GM23338 (cell line): ENCODE measurements around the gene ANAPC2. TPM values are rescaled to one million over a fixed set of nuclear protein-coding genes. Genes with fewer than 3 reads are reported as not detected.

Experiments
- ATAC-seq: fragments of 200-7000 bp; cut with Tn5 transposase; 3 replicates; pipeline ENCODE4 v1.9.1; 2020
- DNase-seq: peaks from one replicate; pipeline ENCODE4 v3.0.0-alpha.2; 2015; ENCODE audit warnings: low spot score
- H2AFZ ChIP-seq: fragments of 200-600 bp; sonication (generic); 2 replicates; pipeline ENCODE4 v1.8.0; 2016; ENCODE audit warnings: antibody characterized with exemption, mild to moderate bottlenecking, moderate library complexity
- H3F3A ChIP-seq: fragments of 200-600 bp; sonication (generic); replicated peaks from 2 replicates; pipeline ENCODE4 v1.8.0; 2017; ENCODE audit warnings: antibody characterized with exemption, mixed run types, low read depth
- H3K27ac ChIP-seq: fragments of 200-600 bp; sonication (generic); 2 replicates; pipeline ENCODE4 v1.6.1; 2016; ENCODE audit warnings: low read depth
- H3K27me3 ChIP-seq: fragments of 200-600 bp; sonication (generic); 2 replicates; pipeline ENCODE4 v1.8.0; 2016; ENCODE audit warnings: mild to moderate bottlenecking, mixed run types, moderate library complexity; ENCODE audit not compliant: insufficient read depth
- H3K36me3 ChIP-seq: fragments of 200-600 bp; sonication (generic); 2 replicates; pipeline ENCODE4 v1.8.0; 2016; ENCODE audit warnings: mild to moderate bottlenecking; ENCODE audit not compliant: insufficient read depth
- H3K4me1 ChIP-seq: fragments of 200-600 bp; sonication (generic); 2 replicates; pipeline ENCODE4 v1.8.0; 2016; ENCODE audit warnings: mild to moderate bottlenecking, moderate library complexity; ENCODE audit not compliant: insufficient read depth
- H3K4me2 ChIP-seq: fragments of 200-600 bp; sonication (generic); 2 replicates; pipeline ENCODE4 v1.7.1; 2017; ENCODE audit warnings: mixed run types
- H3K4me3 ChIP-seq: fragments of 200-600 bp; sonication (generic); 2 replicates; pipeline ENCODE4 v1.6.1; 2016; ENCODE audit warnings: mixed run types
- H3K79me2 ChIP-seq: fragments of 200-600 bp; sonication (generic); replicated peaks from 2 replicates; pipeline ENCODE4 v1.8.0; 2017; ENCODE audit warnings: mild to moderate bottlenecking; ENCODE audit not compliant: insufficient read depth
- H3K9me2 ChIP-seq: fragments of 200-600 bp; sonication (generic); 2 replicates; pipeline ENCODE4 v1.8.0; 2017; ENCODE audit not compliant: insufficient read depth
- H4K20me1 ChIP-seq: fragments of 200-600 bp; sonication (generic); replicated peaks from 2 replicates; pipeline ENCODE4 v1.8.0; 2017; ENCODE audit warnings: mild to moderate bottlenecking; ENCODE audit not compliant: insufficient read depth
- H3K27ac Mint-ChIP-seq: 2 replicates; pipeline ENCODE4 v1.8.0; 2020; ENCODE audit warnings: inconsistent platforms, mild to moderate bottlenecking, moderate library complexity, mixed read lengths
- H3K27me3 Mint-ChIP-seq: 3 replicates; pipeline ENCODE4 v1.8.0; 2022; ENCODE audit warnings: low read depth, mild to moderate bottlenecking, moderate library complexity, mixed read lengths, inconsistent platforms; ENCODE audit not compliant: insufficient read depth, poor library complexity
- H3K36me3 Mint-ChIP-seq: 3 replicates; pipeline ENCODE4 v1.8.0; 2021; ENCODE audit warnings: low read depth, mild to moderate bottlenecking, inconsistent platforms, moderate library complexity, mixed read lengths
- H3K4me1 Mint-ChIP-seq: 3 replicates; pipeline ENCODE4 v1.8.0; 2020; ENCODE audit warnings: mild to moderate bottlenecking, inconsistent platforms, mixed read lengths
- H3K4me3 Mint-ChIP-seq: 3 replicates; pipeline ENCODE4 v1.8.0; 2021; ENCODE audit warnings: moderate library complexity, mild to moderate bottlenecking, inconsistent platforms, mixed read lengths
- H3K9me3 Mint-ChIP-seq: 3 replicates; pipeline ENCODE4 v1.8.0; 2020; ENCODE audit warnings: moderate library complexity, mild to moderate bottlenecking, inconsistent platforms, mixed read lengths
- CREB1 ChIP-seq: fragments of 250-450 bp; sonication (Bioruptor Pico); IDR thresholded peaks from 2 replicates; pipeline ENCODE4 v1.5.0; 2020; ENCODE audit warnings: low read depth, mild to moderate bottlenecking, moderate library complexity
- EZH2 ChIP-seq: fragments of 200-600 bp; sonication (generic); IDR thresholded peaks from one replicate; pipeline ENCODE4 v1.8.0; 2017; ENCODE audit warnings: antibody characterized with exemption, mild to moderate bottlenecking, low read depth; ENCODE audit not compliant: unreplicated experiment
- EZH2phosphoT487 ChIP-seq: fragments of 200-600 bp; sonication (generic); IDR thresholded peaks from one replicate; pipeline ENCODE4 v1.8.1; 2018; ENCODE audit warnings: antibody characterized with exemption; ENCODE audit not compliant: unreplicated experiment
- JUNB ChIP-seq: IDR thresholded peaks from one replicate; pipeline ENCODE4 v1.6.1; 2016; ENCODE audit warnings: antibody characterized with exemption; ENCODE audit not compliant: unreplicated experiment
- NANOG ChIP-seq: IDR thresholded peaks from 2 replicates; pipeline ENCODE4 v1.6.1; 2016; ENCODE audit warnings: antibody characterized with exemption, borderline replicate concordance
- POLR2AphosphoS5 ChIP-seq: IDR thresholded peaks from 2 replicates; pipeline ENCODE4 v1.6.1; 2016; ENCODE audit warnings: antibody characterized with exemption, low read depth
- STAT1 ChIP-seq: IDR thresholded peaks from one replicate; pipeline ENCODE4 v1.6.1; 2016; ENCODE audit warnings: antibody characterized with exemption; ENCODE audit not compliant: unreplicated experiment
- ZNF114 ChIP-seq: fragments of 250-450 bp; sonication (Bioruptor Pico); IDR thresholded peaks from 2 replicates; pipeline ENCODE4 v1.5.0; 2020; ENCODE audit warnings: mild to moderate bottlenecking, moderate library complexity
- ZNF331 ChIP-seq: fragments of 250-450 bp; sonication (Bioruptor Pico); IDR thresholded peaks from 2 replicates; pipeline ENCODE4 v1.5.0; 2020; ENCODE audit warnings: low read depth, mild to moderate bottlenecking, moderate library complexity
- polyA plus RNA-seq: library from polyadenylated mRNA; unstranded; fragments of >200 nt; fragmentation: Nextera tagmentation; extraction: Ambion mirVana; gene quantifications from 2 replicates; pipeline ENCODE4 v1.2.1, GENCODE V29; 2016
- total RNA-seq: library from RNA; depleted of rRNA; stranded (reverse); fragments of >200 nt; shearing (Covaris generic); gene quantifications from 2 replicates; pipeline ENCODE4 v1.2.3, GENCODE V29; 2014
- TF ChIP-seq, protein P1 (sequence below): IDR thresholded peaks from one replicate; pipeline ENCODE4 v1.6.1; 2018; ENCODE audit warnings: antibody characterized with exemption; ENCODE audit not compliant: unreplicated experiment
- TF ChIP-seq, protein P2 (sequence below): fragments of 250-450 bp; sonication (Bioruptor Pico); IDR thresholded peaks from 2 replicates; pipeline ENCODE4 v1.5.0; 2020; ENCODE audit warnings: mild to moderate bottlenecking, moderate library complexity
- TF ChIP-seq, protein P3 (sequence below), 2 experiments: fragments of 200-600 bp in 1 of 2; sonication (generic) in 1 of 2; conservative IDR thresholded peaks; 2 replicates each; pipeline versions ENCODE4 v1.5.1 to v1.6.1; 2016 to 2017; ENCODE audit warnings: antibody characterized with exemption in 2 of 2, low read depth in 2 of 2, mild to moderate bottlenecking in 2 of 2, moderate library complexity in 1 of 2
- TF ChIP-seq, protein P4 (sequence below): IDR thresholded peaks from 2 replicates; pipeline ENCODE4 v1.6.1; 2016; ENCODE audit warnings: antibody characterized with exemption

The ANAPC2 gene
- total and polyA plus RNA-seq, 2 experiments from 2014 or later = 16.4 to 42.9 TPM

DNA sequence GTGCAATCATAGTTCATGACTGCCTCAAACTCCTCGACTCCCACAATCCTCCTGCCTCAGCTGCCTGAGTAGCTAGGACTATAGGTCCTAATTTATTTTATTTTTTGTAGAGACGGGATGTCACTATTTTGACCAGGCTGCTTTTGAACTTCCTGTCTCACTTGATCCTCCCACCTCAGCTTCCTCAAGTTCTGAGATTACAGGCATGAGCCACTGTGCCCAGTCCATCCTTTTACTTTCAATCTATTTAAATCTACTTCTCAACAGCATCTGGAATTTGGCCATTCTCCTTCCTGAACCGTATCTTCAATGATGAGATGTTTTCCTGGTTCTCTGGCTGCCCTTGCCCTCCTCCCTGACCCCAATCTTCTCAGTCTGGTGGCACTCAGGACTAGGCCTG lies 61.6 kb downstream of the ANAPC2 start:
- Histone ChIP-seq H3K27ac (no peak overlapping the region), H3K36me3 (no peaks in the 10 kb centered on the region), H2AFZ (no peak overlapping the region), H3K4me3 (no peak overlapping the region), H3K27me3 (peaks cover 18% of the 10 kb centered on the region), H3K4me2 (no peak overlapping the region), H4K20me1 (no peaks in the 10 kb centered on the region; the same call in 1 of the 2 replicates), H3K79me2 (0 out of 2 replicates have a peak, but pooled peaks cover 8% of the 10 kb centered on the region), H3F3A (peaks cover 8% of the 10 kb centered on the region), H3K4me1 (peaks cover 10% of the 10 kb centered on the region; the same call in 1 of the 2 replicates), H3K9me2 (no peaks in the 10 kb centered on the region)
- TF ChIP-seq, protein P1, sequence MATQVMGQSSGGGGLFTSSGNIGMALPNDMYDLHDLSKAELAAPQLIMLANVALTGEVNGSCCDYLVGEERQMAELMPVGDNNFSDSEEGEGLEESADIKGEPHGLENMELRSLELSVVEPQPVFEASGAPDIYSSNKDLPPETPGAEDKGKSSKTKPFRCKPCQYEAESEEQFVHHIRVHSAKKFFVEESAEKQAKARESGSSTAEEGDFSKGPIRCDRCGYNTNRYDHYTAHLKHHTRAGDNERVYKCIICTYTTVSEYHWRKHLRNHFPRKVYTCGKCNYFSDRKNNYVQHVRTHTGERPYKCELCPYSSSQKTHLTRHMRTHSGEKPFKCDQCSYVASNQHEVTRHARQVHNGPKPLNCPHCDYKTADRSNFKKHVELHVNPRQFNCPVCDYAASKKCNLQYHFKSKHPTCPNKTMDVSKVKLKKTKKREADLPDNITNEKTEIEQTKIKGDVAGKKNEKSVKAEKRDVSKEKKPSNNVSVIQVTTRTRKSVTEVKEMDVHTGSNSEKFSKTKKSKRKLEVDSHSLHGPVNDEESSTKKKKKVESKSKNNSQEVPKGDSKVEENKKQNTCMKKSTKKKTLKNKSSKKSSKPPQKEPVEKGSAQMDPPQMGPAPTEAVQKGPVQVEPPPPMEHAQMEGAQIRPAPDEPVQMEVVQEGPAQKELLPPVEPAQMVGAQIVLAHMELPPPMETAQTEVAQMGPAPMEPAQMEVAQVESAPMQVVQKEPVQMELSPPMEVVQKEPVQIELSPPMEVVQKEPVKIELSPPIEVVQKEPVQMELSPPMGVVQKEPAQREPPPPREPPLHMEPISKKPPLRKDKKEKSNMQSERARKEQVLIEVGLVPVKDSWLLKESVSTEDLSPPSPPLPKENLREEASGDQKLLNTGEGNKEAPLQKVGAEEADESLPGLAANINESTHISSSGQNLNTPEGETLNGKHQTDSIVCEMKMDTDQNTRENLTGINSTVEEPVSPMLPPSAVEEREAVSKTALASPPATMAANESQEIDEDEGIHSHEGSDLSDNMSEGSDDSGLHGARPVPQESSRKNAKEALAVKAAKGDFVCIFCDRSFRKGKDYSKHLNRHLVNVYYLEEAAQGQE = no peak
- TF ChIP-seq POLR2AphosphoS5 (no peak), EZH2 (no peak), JUNB (no peak), ZNF114 (no peak), EZH2phosphoT487 (no peak), STAT1 (no peak), ZNF331 (CRISPR knock-in tag) (no peak), NANOG (no peak), CREB1 (no peak)
- TF ChIP-seq, protein P2, sequence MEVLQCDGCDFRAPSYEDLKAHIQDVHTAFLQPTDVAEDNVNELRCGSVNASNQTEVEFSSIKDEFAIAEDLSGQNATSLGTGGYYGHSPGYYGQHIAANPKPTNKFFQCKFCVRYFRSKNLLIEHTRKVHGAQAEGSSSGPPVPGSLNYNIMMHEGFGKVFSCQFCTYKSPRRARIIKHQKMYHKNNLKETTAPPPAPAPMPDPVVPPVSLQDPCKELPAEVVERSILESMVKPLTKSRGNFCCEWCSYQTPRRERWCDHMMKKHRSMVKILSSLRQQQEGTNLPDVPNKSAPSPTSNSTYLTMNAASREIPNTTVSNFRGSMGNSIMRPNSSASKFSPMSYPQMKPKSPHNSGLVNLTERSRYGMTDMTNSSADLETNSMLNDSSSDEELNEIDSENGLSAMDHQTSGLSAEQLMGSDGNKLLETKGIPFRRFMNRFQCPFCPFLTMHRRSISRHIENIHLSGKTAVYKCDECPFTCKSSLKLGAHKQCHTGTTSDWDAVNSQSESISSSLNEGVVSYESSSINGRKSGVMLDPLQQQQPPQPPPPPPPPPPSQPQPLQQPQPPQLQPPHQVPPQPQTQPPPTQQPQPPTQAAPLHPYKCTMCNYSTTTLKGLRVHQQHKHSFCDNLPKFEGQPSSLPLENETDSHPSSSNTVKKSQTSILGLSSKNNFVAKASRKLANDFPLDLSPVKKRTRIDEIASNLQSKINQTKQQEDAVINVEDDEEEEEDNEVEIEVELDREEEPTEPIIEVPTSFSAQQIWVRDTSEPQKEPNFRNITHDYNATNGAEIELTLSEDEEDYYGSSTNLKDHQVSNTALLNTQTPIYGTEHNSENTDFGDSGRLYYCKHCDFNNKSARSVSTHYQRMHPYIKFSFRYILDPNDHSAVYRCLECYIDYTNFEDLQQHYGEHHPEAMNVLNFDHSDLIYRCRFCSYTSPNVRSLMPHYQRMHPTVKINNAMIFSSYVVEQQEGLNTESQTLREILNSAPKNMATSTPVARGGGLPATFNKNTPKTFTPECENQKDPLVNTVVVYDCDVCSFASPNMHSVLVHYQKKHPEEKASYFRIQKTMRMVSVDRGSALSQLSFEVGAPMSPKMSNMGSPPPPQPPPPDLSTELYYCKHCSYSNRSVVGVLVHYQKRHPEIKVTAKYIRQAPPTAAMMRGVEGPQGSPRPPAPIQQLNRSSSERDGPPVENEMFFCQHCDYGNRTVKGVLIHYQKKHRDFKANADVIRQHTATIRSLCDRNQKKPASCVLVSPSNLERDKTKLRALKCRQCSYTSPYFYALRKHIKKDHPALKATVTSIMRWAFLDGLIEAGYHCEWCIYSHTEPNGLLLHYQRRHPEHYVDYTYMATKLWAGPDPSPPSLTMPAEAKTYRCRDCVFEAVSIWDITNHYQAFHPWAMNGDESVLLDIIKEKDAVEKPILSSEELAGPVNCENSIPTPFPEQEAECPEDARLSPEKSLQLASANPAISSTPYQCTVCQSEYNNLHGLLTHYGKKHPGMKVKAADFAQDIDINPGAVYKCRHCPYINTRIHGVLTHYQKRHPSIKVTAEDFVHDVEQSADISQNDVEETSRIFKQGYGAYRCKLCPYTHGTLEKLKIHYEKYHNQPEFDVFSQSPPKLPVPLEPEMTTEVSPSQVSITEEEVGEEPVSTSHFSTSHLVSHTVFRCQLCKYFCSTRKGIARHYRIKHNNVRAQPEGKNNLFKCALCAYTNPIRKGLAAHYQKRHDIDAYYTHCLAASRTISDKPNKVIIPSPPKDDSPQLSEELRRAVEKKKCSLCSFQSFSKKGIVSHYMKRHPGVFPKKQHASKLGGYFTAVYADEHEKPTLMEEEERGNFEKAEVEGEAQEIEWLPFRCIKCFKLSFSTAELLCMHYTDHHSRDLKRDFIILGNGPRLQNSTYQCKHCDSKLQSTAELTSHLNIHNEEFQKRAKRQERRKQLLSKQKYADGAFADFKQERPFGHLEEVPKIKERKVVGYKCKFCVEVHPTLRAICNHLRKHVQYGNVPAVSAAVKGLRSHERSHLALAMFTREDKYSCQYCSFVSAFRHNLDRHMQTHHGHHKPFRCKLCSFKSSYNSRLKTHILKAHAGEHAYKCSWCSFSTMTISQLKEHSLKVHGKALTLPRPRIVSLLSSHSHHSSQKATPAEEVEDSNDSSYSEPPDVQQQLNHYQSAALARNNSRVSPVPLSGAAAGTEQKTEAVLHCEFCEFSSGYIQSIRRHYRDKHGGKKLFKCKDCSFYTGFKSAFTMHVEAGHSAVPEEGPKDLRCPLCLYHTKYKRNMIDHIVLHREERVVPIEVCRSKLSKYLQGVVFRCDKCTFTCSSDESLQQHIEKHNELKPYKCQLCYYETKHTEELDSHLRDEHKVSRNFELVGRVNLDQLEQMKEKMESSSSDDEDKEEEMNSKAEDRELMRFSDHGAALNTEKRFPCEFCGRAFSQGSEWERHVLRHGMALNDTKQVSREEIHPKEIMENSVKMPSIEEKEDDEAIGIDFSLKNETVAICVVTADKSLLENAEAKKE (CRISPR knock-in tag) = no peak
- TF ChIP-seq, protein P3, sequence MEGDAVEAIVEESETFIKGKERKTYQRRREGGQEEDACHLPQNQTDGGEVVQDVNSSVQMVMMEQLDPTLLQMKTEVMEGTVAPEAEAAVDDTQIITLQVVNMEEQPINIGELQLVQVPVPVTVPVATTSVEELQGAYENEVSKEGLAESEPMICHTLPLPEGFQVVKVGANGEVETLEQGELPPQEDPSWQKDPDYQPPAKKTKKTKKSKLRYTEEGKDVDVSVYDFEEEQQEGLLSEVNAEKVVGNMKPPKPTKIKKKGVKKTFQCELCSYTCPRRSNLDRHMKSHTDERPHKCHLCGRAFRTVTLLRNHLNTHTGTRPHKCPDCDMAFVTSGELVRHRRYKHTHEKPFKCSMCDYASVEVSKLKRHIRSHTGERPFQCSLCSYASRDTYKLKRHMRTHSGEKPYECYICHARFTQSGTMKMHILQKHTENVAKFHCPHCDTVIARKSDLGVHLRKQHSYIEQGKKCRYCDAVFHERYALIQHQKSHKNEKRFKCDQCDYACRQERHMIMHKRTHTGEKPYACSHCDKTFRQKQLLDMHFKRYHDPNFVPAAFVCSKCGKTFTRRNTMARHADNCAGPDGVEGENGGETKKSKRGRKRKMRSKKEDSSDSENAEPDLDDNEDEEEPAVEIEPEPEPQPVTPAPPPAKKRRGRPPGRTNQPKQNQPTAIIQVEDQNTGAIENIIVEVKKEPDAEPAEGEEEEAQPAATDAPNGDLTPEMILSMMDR (conservative IDR thresholded peaks at IDR 0.05; ENCODE audit: low read depth in 2 of 2) = no peak
- TF ChIP-seq, protein P4, sequence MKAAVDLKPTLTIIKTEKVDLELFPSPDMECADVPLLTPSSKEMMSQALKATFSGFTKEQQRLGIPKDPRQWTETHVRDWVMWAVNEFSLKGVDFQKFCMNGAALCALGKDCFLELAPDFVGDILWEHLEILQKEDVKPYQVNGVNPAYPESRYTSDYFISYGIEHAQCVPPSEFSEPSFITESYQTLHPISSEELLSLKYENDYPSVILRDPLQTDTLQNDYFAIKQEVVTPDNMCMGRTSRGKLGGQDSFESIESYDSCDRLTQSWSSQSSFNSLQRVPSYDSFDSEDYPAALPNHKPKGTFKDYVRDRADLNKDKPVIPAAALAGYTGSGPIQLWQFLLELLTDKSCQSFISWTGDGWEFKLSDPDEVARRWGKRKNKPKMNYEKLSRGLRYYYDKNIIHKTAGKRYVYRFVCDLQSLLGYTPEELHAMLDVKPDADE = no peak
- peaks cover 8% of the 10 kb centered on the region for H3K27me3 Mint-ChIP-seq
- H3K27ac Mint-ChIP-seq = no peak overlapping the region
- ATAC-seq = no peak
- H3K4me3 Mint-ChIP-seq = no peak overlapping the region
- no peaks in the 10 kb centered on the region; the same call in 2 of the 3 replicates for H3K9me3 Mint-ChIP-seq
- no peak for DNase-seq
- H3K4me1 Mint-ChIP-seq = peaks cover 15% of the 10 kb centered on the region
- H3K36me3 Mint-ChIP-seq = no peaks in the 10 kb centered on the region; the same call in 2 of the 3 replicates
